GM03348 (cell line): Measurements from ENCODE around the gene FBLIM1.

Source experiments
- DNase-seq: peaks from one replicate; pipeline ENCODE4 v3.0.0; 2012; ENCODE audit warnings: low spot score

Gene FBLIM1, protein sequence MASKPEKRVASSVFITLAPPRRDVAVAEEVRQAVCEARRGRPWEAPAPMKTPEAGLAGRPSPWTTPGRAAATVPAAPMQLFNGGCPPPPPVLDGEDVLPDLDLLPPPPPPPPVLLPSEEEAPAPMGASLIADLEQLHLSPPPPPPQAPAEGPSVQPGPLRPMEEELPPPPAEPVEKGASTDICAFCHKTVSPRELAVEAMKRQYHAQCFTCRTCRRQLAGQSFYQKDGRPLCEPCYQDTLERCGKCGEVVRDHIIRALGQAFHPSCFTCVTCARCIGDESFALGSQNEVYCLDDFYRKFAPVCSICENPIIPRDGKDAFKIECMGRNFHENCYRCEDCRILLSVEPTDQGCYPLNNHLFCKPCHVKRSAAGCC

GRCh38 chr1:15758343-15758931 is at the start of gene FBLIM1:
Gene FBLIM1, plus strand, starts transcription at chr1:15758795. Its CDS starts 6,189 bp downstream, at chr1:15764984.
- peak; percentile 84 for DNase-seq

DNA sequence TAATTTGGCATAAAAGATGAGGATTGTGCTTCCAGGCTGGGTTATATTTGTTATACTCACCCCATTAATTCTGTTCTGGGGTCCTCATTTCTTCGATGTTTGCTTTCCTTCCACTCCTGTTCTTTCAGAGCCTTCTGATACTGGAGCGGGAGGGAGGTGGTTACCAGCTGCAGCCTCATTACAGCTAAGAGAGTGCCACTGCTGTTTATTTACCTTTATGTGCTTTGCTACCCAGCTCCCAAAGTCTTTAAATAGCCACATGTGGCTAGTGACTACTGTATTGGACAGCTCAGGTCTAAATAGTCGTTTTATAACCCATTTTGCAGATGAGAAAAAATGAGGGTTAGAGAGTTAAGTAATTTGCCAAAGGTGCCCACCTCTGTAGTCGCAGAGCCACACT is 49.4 kb upstream of the FBLIM1 start:
- DNase-seq = no peak

DNA sequence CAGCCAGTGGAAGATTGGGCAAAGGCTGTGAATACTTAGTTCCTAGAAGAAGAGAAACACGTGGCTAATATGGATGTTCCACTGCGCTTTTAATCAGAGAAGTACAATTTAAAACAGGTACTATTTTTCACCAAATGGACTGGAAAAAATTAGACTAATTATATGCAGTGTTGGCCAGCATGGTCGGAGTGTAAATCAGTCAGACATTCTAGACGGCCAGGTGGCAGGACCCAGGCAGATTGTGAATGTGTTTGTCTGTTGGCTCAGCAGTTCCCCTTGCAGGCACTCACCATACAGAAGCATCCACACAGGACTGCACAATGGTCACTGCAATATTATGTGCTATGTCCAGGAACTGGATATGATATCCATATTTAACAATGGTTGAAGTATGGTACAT is 46.4 kb upstream of the FBLIM1 start:
- no peak for DNase-seq

DNA sequence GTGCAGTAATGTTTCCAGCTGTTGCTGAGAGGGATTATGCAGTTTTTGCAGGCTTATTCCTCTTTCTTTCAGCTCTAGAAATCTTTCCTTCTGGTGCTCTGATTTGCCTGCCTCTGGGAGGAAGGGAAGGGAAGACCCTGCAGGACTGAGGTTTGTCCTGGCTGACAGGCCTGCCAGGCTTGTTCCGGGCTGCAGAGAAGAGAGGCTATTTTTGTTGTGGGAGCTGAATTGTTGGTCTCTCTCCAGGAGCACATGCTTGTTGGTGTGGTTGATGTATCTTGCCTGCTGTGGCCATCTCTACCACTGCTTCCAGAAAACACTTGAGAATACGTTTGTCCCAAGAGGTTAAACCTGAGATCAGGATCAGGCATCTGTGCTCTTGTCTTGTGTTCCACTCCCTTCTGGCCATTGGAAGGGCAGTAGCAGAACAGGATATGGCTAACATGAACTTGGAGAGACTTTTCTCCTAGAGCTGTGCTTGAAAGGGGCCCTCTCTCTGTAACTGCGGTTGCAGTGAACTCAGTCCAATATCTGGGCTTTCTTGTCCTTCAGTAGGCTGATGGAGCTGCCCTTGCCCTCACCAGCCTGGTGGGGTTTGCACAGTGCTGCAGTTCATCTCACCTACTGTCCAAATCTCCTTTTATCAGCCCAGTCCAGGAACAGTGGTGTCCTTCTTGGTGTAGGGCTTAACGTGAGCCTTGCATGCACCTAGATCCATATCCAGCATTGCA is 44.0 kb upstream of the FBLIM1 start:
- DNase-seq = peak; percentile 74

GRCh38 chr1:15717418-15718125 is 41.0 kb upstream of the FBLIM1 start:
- DNase-seq = no peak

DNA sequence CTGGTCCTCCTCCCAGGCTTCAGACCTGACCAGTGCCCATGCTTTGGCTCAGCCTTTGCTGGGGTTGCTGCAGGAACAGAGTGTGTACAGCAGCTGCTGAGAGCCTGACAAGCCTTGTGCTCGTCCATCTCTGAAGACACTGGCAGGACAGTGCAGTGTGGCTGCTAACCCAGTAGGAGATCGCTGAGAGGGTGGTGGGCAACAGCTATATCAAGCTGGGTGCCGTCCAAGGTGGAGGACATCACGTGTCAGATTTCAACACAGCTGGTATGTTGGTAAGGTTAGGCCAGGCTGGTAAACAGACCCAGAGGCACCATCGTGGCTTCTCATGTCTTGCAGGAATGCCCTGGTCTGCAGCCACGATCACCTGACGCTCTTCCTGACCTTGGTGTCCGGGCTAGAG is 40.4 kb upstream of the FBLIM1 start:
- DNase-seq = no peak

DNA sequence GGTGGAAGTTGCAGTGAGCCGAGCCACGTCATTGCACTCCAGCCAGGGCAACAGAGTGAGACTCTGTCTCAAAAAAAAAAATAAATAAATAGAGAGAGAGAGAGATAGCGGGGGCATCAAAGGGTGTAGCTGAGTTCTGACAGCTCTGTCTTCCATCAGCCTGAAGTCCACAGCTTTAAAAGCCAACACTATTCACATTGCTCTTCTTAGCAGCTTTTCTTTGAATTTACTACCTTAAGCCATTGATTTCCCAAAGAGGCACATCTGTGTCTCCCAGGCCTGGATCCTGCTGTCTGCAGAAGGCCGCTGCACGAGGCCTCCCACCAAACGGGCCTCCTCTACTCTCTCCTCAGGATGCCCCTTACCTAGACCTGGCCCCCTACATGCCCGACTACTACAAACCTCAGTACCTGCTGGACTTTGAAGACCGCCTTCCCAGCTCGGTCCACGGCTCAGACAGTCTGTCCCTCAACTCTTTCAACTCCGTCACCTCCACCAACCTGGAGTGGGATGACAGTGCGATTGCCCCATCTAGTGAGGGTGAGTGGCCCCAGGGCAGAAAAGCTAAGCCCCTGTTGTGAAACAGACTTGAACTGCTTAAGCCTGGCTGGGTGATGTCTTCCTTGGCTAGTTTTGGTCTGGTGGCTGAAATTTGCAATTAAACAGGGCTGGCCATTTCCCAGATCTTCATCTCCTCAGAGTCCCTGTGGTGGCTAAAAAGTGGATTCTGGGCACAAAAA is 39.0 kb upstream of the FBLIM1 start:
- DNase-seq = no peak

DNA sequence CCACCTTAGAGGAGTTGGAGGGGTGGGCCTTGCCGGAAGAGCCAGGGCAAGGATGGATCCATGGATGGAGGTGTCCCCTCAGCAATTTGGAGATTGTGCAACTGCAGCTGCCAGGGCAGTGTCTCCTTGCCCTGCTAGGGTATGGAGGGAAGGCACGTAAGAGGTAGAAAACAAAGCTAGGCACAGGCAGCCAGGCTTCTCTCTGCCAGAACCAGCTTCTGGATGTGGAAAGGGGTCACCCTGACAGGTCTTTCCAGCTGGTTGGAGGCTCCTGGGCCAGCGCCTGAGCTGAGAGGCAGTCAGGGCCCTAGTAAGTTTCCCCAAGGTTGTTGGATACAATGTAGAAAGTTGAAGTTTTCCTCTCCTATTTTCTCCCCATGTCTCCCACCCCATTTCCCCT is 37.7 kb upstream of the FBLIM1 start:
- DNase-seq = no peak

GRCh38 chr1:15722411-15722810 is 36.2 kb upstream of the FBLIM1 start:
- DNase-seq = no peak

GRCh38 chr1:15722836-15723532 is 35.6 kb upstream of the FBLIM1 start:
- no peak for DNase-seq

DNA sequence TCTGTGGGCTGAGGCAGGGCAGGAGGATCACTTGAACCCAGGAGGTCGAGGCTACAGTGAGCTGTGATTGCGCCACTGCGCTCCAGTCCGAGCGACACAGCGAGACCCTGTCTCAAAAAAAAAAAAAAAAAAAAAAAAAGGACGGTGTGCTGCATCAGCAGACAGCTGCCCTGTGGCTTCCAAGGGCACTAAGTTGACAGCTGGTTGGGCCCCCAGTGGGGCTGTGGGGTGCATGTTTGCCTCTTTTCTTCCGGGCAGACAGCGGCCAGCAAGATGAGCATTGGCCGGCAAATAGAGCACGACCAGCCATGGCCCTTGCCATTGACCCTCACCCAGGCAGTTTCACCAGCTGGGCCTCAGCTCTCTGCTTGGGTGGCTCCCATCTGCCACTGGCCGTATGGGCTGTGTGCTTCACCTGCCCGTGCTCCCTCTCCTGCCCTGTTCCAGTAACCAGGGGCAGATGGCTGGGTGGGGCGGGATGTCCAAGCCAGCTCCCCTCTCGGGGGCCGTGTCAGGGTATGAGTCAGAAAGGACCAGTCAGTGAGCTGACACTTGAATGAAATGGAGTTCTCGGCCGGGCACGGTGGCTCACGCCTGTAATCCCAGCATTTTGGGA is 34.9 kb upstream of the FBLIM1 start:
- no peak for DNase-seq

DNA sequence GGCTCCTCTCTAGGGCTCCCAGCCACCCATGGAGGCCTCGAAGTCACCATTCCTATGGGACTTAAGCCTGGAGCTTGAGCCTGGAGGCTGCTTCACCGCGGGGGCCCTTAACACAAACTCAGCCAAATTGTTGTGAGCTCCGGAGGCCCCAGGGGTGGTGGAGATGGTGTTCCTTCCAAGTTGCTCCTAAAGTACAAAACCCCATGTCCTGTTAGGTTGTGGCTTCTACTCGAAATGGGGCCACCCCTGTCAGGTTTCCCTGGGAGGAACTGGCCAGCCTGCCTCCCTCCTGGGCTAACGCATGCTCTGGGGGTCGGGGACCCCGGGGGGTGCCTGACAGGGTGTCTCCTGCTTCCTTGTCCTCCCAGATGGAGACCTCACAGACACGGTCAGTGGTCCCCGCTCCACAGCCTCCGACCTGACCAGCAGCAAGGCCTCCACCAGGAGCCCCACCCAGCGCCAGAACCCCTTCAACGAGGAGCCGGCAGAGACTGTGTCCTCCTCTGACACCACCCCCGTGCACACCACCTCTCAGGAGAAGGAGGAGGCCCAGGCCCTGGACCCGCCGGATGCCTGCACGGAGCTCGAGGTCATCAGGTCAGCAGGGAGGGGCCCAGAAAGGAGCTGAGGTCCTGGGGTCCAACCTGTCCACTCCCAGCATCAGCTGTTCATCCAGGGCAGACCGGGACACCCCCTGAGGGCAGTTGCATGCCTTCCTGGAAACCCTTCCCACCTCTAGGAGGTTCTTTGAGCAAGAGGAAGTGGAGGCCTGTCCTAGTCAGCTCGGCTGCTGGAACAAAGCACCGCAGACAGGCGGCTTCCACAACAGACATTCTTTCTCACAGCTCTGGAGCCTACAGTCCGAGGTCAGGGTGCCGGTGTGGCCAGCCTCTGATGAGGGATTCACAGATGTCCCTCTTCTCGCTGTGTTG is 33.4 kb upstream of the FBLIM1 start:
- DNase-seq = no peak

GRCh38 chr1:15726508-15726907 is 32.1 kb upstream of the FBLIM1 start:
- DNase-seq = no peak

DNA sequence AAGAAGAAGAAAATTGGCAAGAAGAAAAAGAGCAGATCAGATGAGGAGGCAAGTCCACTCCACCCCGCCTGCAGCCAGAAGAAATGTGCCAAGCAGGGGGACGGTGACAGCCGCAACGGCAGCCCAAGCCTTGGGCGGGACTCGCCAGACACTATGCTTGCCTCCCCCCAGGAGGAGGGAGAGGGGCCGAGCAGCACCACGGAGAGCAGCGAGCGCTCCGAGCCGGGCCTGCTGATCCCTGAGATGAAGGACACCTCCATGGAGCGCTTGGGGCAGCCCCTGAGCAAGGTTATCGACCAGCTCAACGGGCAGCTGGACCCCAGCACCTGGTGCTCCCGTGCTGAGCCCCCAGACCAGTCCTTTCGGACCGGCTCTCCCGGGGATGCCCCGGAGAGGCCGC is 31.6 kb upstream of the FBLIM1 start:
- no peak for DNase-seq

DNA sequence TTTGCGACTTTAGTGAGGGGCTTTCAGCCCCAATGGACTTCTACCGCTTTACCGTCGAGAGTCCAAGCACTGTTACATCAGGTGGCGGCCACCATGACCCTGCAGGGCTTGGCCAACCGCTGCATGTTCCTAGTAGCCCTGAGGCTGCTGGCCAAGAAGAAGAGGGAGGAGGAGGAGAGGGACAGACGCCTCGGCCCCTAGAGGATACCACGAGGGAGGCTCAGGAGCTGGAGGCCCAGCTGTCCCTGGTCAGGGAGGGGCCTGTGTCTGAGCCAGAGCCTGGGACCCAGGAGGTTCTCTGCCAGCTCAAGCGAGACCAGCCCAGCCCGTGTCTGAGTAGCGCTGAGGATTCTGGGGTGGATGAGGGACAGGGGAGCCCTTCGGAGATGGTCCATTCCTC is 31.2 kb upstream of the FBLIM1 start:
- no peak for DNase-seq

- DNase-seq = no peak
Measured at GRCh38 chr1:15727866-15728534, 30.6 kb upstream of the FBLIM1 start.

GRCh38 chr1:15728937-15729657 is 29.5 kb upstream of the FBLIM1 start:
- no peak for DNase-seq

DNA sequence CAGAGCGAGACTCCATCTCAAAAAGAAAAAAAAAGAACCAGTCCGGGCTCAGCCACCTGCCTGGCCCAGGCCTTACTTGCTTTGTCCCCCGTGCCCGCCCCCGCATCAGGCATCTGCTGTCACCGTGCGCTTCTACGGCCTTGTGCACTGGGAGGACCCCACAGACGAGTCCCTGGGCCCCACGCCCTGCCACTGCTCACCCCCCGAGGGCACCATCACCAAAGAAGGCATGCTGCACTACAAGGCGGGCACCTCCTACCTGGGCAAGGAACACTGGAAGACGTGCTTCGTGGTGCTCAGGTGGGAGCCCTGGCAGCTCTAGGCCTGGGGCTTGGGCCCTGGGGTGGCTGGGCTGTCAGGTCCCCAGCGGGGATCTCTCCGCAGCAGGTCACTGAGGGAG is 28.2 kb upstream of the FBLIM1 start:
- DNase-seq = no peak
